Measurements from ENCODE around the gene SULT6B1.
A peak's percentile ranks its signal among the peaks of the same experiment; 100 is the strongest.

The SULT6B1 gene

GRCh38 chr2:37192551-37192950 is 4.1 kb upstream of the SULT6B1 start:
- no peak for DNase-seq (ENCODE audit: low read depth)
- TF ChIP-seq, protein P1, sequence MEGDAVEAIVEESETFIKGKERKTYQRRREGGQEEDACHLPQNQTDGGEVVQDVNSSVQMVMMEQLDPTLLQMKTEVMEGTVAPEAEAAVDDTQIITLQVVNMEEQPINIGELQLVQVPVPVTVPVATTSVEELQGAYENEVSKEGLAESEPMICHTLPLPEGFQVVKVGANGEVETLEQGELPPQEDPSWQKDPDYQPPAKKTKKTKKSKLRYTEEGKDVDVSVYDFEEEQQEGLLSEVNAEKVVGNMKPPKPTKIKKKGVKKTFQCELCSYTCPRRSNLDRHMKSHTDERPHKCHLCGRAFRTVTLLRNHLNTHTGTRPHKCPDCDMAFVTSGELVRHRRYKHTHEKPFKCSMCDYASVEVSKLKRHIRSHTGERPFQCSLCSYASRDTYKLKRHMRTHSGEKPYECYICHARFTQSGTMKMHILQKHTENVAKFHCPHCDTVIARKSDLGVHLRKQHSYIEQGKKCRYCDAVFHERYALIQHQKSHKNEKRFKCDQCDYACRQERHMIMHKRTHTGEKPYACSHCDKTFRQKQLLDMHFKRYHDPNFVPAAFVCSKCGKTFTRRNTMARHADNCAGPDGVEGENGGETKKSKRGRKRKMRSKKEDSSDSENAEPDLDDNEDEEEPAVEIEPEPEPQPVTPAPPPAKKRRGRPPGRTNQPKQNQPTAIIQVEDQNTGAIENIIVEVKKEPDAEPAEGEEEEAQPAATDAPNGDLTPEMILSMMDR (IDR thresholded peaks at IDR 0.05; ENCODE audit: insufficient read depth, low read depth, low read length, missing control alignments), result no peak
- H3K4me3 ChIP-seq (ENCODE audit: low read length), result no peak overlapping the region

GRCh38 chr2:37191747-37192146 is 3.3 kb upstream of the SULT6B1 start:
- no peak overlapping the region for H3K4me3 ChIP-seq (ENCODE audit: low read length)
- no peak for DNase-seq (ENCODE audit: low read depth)
- TF ChIP-seq, protein P1 (IDR thresholded peaks at IDR 0.05; ENCODE audit: insufficient read depth, low read depth, low read length, missing control alignments), result no peak

DNA sequence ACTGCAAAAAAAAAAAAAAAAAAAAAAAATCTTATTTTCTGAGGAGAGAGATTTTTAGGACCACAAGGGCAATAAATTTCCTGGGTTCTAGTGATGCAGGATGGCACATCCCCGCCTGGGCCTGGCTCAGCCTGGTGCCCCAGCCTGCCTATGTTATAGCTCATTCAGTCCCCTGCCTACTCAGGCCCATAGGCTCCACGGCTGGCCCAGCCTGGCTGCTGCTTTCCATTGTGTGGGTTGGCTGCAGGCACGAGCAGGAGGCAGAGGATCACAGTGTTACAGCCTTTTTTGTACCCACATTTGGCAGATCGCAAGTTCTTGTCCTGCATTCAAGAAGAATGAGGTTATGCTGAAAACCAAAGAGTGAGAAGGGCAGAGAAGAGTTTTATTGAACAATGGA is 2.8 kb upstream of the SULT6B1 start:
- H3K4me3 ChIP-seq (ENCODE audit: low read length), result no peak overlapping the region
- TF ChIP-seq, protein P1 (IDR thresholded peaks at IDR 0.05; ENCODE audit: insufficient read depth, low read depth, low read length, missing control alignments), result no peak
- no peak for DNase-seq (ENCODE audit: low read depth)

DNA sequence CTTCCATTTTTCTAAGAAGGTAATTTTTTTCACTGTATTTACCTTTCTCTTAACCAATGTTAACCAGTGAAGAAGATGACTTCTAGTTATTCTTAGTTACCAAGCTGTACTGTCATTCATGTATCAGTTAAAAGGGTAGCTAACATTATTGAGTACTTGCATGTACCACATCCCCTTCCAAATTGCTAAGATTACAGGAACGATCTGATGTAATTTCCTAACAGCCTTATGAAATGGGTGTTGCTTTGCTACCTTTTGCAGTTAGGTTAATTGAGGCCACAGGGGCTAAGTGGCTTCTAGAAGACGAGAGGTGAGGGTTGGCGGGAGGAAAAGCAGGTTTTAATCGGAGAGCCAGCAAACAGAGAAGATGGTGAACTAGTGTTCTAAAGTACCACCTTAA is 1.8 kb upstream of the SULT6B1 start:
- no peak for DNase-seq (ENCODE audit: low read depth)
- TF ChIP-seq, protein P1 (IDR thresholded peaks at IDR 0.05; ENCODE audit: insufficient read depth, low read depth, low read length, missing control alignments), result no peak
- no peak overlapping the region for H3K4me3 ChIP-seq (ENCODE audit: low read length)

- no peak overlapping the region for H3K4me3 ChIP-seq (ENCODE audit: low read length)
- DNase-seq (ENCODE audit: low read depth), result peak; percentile 93
- TF ChIP-seq, protein P1 (IDR thresholded peaks at IDR 0.05; ENCODE audit: insufficient read depth, low read depth, low read length, missing control alignments), result peak; percentile 27
Measured at GRCh38 chr2:37189452-37190153, 1.1 kb upstream of the SULT6B1 start.

DNA sequence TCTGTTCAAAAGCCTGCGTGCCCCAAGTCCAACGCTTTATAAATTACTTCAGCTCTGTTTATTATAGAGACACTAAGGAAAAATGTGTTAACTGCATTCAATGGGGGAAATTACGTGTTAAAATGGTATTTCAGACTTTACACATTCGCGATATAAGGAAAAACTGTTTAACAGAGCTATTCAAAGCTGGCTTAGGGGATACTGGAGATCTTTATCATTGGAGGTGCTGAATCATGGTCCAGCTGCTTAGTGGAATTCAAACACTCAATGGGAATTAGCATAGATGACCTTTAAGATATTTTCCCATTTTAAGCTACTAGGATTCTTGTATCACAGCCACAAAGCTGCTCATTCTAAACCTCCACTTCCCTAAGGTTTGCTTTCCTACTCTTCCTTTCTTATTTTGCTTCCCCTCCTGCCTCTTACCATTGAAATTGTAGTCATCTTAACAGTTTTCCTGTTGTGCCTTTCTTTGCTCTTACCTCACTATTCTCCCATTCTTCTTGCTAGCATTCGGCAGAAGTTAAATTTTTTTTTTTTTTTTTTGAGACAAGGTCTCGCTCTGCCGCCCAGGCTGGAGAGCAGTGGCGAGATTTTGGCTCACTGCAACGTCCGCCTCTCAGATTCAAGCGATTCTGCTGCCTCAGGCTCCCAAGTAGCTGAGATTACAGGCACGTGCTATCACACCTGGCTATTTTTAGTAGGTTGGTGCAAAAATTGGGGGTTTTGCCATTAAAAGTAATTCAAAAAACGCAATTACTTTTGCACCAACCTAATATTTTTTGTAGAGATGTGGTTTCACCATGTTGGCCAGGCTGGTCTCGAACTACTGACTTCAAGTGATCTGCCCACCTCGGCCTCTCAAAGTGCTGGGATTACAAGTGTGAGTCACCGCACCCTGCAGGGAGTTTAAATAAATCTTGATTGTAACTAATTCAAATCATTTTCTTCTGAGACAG is 6.5 kb downstream of the SULT6B1 start:
- no peak overlapping the region for H3K4me3 ChIP-seq (ENCODE audit: low read length)
- TF ChIP-seq, protein P1 (IDR thresholded peaks at IDR 0.05; ENCODE audit: insufficient read depth, low read depth, low read length, missing control alignments), result no peak
- DNase-seq (ENCODE audit: low read depth), result no peak
